OCI-M2 (cell line): ENCODE data around the gene GALR3.

Source experiments
- DNase-seq: peaks from one replicate; lab custom pipeline; 2025; ENCODE audit not compliant: unreplicated experiment; lab: John Stamatoyannopoulos, UW

The GALR3 gene

DNA sequence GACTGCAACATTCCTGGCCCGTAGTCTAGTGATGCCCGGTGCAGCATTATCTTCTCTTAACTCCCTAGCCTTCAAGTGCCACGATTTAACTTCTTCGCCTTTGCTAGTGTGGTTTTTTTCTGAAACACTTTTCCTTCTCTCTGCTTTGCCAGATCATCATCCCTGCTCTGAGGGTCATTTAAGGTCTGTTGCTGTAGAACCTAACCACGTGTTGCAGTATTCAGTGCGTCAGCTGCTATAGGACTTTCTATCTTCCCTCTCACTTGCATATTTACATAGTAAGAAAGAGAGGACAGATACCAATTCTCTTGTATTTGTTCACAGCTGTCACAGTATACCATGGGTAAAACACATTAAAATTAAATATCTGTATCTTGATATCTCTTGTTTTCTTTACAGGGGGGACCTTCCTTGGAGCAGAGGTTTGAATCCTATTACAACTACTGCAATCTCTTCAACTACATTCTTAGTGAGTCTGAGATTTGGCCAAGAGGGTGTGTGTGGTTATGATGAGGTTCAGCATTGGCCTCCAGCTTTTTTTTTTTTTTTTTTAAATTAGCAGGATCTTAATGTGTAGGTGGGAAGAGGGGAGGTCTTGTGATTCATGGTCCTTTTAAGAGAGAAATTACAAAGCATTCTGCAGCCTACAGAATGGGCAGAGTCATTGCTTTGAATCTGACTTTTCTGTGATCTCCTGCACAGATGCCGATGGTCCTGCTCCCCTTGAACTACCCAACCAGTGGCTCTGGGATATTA, 39.6 kb downstream of the GALR3 start:
- DNase-seq = no peak

DNA sequence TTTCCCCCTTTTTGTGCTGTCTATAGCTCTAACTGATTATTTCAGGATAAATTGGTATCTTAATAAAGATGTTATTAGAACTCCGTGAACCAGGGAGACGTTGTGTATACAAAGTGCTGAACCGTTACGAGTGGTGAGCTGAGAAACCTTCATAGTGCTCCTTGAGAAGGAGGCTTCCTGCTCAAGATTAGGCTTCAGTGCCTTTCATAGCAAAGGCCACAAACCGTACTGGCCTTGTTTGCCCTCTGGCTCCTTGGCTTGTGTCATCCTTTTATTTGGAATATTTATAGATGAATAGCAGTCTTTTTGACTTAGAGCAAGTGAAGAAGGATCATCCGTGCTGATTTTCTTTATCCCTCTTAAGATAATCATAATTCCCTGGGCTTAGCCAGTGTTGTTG, 42.3 kb downstream of the GALR3 start:
- DNase-seq = no peak

DNA sequence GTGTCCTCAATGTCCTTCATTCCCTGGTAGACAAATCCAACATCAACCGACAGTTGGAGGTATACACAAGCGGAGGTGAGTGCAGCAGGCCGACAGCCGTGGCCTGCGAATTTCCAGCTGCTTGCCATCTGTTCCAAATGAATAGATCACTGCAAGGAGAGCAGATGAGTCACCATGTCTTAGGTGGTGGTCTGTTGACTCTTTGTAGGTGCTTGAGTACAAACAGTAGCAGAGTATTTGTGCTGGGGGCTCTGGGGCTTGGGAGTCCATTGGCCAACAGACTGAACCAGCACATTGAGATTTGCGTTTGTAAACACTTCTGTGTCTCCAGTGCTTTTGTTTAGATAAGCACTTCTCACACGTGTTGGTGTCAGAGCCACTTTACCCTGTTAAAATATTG, 47.1 kb downstream of the GALR3 start:
- no peak for DNase-seq
